ENCODE results near the gene MCU.

DNA sequence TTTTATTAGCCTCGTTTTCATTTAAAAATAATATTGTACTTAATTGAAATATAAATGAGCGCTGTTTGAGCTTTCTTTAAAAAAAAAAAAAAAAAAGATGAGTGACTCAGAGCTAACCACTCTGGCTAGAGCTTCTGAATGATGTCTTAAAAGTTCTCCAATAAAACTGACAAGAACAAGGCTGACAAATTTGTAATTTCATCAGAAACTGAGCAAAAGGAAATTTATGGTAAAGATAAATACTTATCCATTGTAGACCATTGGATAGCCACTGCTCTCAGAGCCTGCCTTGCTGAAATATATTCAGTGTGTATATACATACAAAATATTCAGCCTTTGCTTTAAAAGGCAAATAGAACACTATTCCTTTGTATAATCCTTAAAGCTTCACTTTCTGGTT lies 110.4 kb downstream of the MCU start:
- TF ChIP-seq, protein P1, sequence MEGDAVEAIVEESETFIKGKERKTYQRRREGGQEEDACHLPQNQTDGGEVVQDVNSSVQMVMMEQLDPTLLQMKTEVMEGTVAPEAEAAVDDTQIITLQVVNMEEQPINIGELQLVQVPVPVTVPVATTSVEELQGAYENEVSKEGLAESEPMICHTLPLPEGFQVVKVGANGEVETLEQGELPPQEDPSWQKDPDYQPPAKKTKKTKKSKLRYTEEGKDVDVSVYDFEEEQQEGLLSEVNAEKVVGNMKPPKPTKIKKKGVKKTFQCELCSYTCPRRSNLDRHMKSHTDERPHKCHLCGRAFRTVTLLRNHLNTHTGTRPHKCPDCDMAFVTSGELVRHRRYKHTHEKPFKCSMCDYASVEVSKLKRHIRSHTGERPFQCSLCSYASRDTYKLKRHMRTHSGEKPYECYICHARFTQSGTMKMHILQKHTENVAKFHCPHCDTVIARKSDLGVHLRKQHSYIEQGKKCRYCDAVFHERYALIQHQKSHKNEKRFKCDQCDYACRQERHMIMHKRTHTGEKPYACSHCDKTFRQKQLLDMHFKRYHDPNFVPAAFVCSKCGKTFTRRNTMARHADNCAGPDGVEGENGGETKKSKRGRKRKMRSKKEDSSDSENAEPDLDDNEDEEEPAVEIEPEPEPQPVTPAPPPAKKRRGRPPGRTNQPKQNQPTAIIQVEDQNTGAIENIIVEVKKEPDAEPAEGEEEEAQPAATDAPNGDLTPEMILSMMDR (IDR thresholded peaks at IDR 0.05), result no peak
- no peak for TF ChIP-seq POLR2A (IDR thresholded peaks at IDR 0.05)
